KMS-11 (cell line): ENCODE results near the gene KRTAP1-4.
"Not testable (repeated sequence)": the region's sequence is repeated elsewhere in the genome, so short reads cannot be mapped to it uniquely, and the experiment has no call there.

Experiments
- H2AFZ ChIP-seq: fragments of 200-600 bp; sonication (generic); 2 replicates; pipeline ENCODE4 v1.6.1; 2016; ENCODE audit warnings: antibody characterized with exemption, mixed run types, low read depth
- H3K27ac ChIP-seq: fragments of 200-600 bp; sonication (generic); 2 replicates; pipeline ENCODE4 v1.6.1; 2016; ENCODE audit warnings: mild to moderate bottlenecking, mixed run types
- H3K27me3 ChIP-seq: fragments of 200-600 bp; sonication (generic); 2 replicates; pipeline ENCODE4 v1.6.1; 2017; ENCODE audit warnings: mild to moderate bottlenecking, low read depth, mixed run types, moderate library complexity; ENCODE audit not compliant: insufficient read depth
- H3K36me3 ChIP-seq: fragments of 200-600 bp; sonication (generic); 2 replicates; pipeline ENCODE4 v1.6.1; 2017; ENCODE audit warnings: mild to moderate bottlenecking, mixed run types; ENCODE audit not compliant: insufficient read depth
- H3K4me1 ChIP-seq: fragments of 200-600 bp; sonication (generic); 2 replicates; pipeline ENCODE4 v1.6.1; 2016; ENCODE audit warnings: mild to moderate bottlenecking, low read depth, mixed run types; ENCODE audit not compliant: poor library complexity, severe bottlenecking
- H3K4me2 ChIP-seq: fragments of 200-600 bp; sonication (generic); 2 replicates; pipeline ENCODE4 v1.7.0; 2016; ENCODE audit warnings: mild to moderate bottlenecking, mixed run types
- H3K4me3 ChIP-seq: fragments of 200-600 bp; sonication (generic); IDR thresholded peaks from 2 replicates; pipeline ENCODE4 v1.6.1; 2017; ENCODE audit warnings: low read depth, low read length, mixed read lengths; ENCODE audit not compliant: insufficient read depth
- H3K79me2 ChIP-seq: fragments of 200-600 bp; sonication (generic); 2 replicates; pipeline ENCODE4 v1.6.1; 2016; ENCODE audit warnings: low read depth, mixed run types; ENCODE audit not compliant: insufficient read depth
- H3K9ac ChIP-seq: fragments of 200-600 bp; sonication (generic); 2 replicates; pipeline ENCODE4 v1.6.1; 2016; ENCODE audit warnings: mild to moderate bottlenecking, mixed run types
- H4K20me1 ChIP-seq: fragments of 200-600 bp; sonication (generic); 2 replicates; pipeline ENCODE4 v1.6.1; 2016; ENCODE audit warnings: mild to moderate bottlenecking, mixed run types; ENCODE audit not compliant: insufficient read depth
- CTCF ChIP-seq: fragments of 200-600 bp; sonication (generic); conservative IDR thresholded peaks from 2 replicates; pipeline ENCODE4 v1.6.1; 2017; ENCODE audit warnings: low read depth, mild to moderate bottlenecking, antibody characterized with exemption, low read length, moderate library complexity, mixed read lengths

Gene KRTAP1-4

GRCh38 chr17:41069031-41069430, 39.0 kb upstream of the KRTAP1-4 start:
- Histone ChIP-seq H3K4me1 (no peaks in the 10 kb centered on the region), H3K4me3 (no peak overlapping the region), H4K20me1 (no peaks in the 10 kb centered on the region), H3K27ac (no peak overlapping the region), H2AFZ (no peak overlapping the region), H3K79me2 (no peaks in the 10 kb centered on the region), H3K36me3 (no peaks in the 10 kb centered on the region), H3K9ac (no peak overlapping the region), H3K27me3 (no peaks in the 10 kb centered on the region), H3K4me2 (no peak overlapping the region)
- TF ChIP-seq CTCF, result no peak

- Histone ChIP-seq H3K27ac (no peak overlapping the region), H3K4me2 (no peak overlapping the region), H3K36me3 (no peaks in the 10 kb centered on the region), H3K9ac (no peak overlapping the region), H3K4me3 (no peak overlapping the region), H3K4me1 (no peaks in the 10 kb centered on the region), H3K79me2 (no peaks in the 10 kb centered on the region), H4K20me1 (no peaks in the 10 kb centered on the region), H2AFZ (no peak overlapping the region), H3K27me3 (no peaks in the 10 kb centered on the region)
- no peak for TF ChIP-seq CTCF
Observed at GRCh38 chr17:41067281-41067680, 37.3 kb upstream of the KRTAP1-4 start.

GRCh38 chr17:41065829-41066624, 36.0 kb upstream of the KRTAP1-4 start, which contains the start of gene KRTAP2-4:
KRTAP2-4 (minus strand) TSS chr17:41065879; CDS start chr17:41065845, 34 bp downstream.
- H3K79me2 ChIP-seq, result no peaks in the 10 kb centered on the region
- no peak for TF ChIP-seq CTCF

GRCh38 chr17:41065016-41065689, 35.2 kb upstream of the KRTAP1-4 start:
- not testable (repeated sequence) for H4K20me1 ChIP-seq, H3K9ac ChIP-seq, H3K79me2 ChIP-seq, H3K27me3 ChIP-seq, H3K4me1 ChIP-seq, H3K36me3 ChIP-seq, H2AFZ ChIP-seq, H3K4me2 ChIP-seq, H3K27ac ChIP-seq, H3K4me3 ChIP-seq

More at GRCh38 chr17:41065829-41066624, 36.0 kb upstream of the KRTAP1-4 start, which contains the start of gene KRTAP2-4:
- Histone ChIP-seq H3K9ac (no peak within 1 kb of the TSS), H4K20me1 (no peaks in the 10 kb centered on the region), H2AFZ (no peak within 1 kb of the TSS), H3K4me3 (no peak within 1 kb of the TSS), H3K27me3 (no peaks in the 10 kb centered on the region), H3K4me1 (no peaks in the 10 kb centered on the region), H3K36me3 (no peaks in the 10 kb centered on the region), H3K4me2 (no peak within 1 kb of the TSS), H3K27ac (no peak within 1 kb of the TSS)

GRCh38 chr17:41064301-41064700, 34.3 kb upstream of the KRTAP1-4 start:
- Histone ChIP-seq H3K9ac (no peak overlapping the region), H4K20me1 (no peaks in the 10 kb centered on the region)
- no peak for TF ChIP-seq CTCF

More at GRCh38 chr17:41064301-41064700, 34.3 kb upstream of the KRTAP1-4 start:
- H3K79me2 ChIP-seq, result no peaks in the 10 kb centered on the region
- no peaks in the 10 kb centered on the region for H3K36me3 ChIP-seq
- no peak overlapping the region for H3K27ac ChIP-seq
- H2AFZ ChIP-seq, result no peak overlapping the region
- H3K4me3 ChIP-seq, result no peak overlapping the region
- H3K27me3 ChIP-seq, result no peaks in the 10 kb centered on the region
- no peak overlapping the region for H3K4me2 ChIP-seq
- H3K4me1 ChIP-seq, result no peaks in the 10 kb centered on the region
